Measurements from ENCODE around the gene ATP10A. TPM values are rescaled to one million over a fixed set of nuclear protein-coding genes. Genes with fewer than 3 reads are reported as not detected.
A peak's percentile ranks its signal among the peaks of the same experiment; 100 is the strongest.
"Not testable (repeated sequence)": the region's sequence is repeated elsewhere in the genome, so short reads cannot be mapped to it uniquely, and the experiment has no call there.

The ATP10A gene
- total RNA-seq, 4 donors from 2014 or later = 8.1 to 36.0 (median 17.9) TPM

DNA sequence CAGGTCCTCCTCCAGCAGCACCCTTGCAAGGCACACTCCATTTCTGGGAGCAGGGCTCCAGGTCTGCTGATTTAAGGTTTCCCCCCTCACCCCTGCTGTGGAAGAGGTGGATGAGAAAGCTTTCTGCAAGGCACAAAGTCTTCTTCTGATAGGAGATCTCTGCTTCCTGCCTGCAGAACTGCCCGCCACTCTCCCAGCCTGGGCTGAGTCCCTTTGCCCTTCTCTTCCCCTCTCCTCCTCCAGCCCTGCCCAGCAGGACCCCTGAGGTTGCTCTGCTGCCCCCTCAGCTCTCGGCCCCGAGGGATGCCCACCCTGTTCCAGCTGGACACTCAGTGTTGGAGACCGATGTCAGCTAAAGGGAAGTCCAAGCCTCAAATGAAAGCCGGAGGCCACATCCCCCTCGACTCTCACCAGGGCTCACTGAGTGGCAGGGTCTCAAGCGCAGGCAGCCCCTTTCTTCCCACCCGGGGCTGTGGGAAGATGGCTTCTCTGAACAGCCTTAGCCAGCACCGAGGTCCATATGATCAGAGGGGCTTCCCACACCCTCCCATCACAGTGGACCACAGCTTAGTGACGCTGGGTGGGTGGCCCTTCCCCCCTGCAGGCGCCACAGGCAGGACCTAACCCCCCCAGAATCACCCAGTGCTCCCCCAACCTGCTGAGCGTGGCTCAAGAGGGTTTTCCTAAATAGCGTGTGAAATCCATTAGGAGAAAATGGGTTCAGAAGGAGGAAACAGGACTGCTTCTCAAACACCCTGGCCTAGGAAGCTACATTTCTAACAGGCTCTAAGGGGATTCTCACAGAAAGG lies 4.0 kb downstream of the ATP10A start:
- H3K4me1 ChIP-seq = peaks cover 0 to 50% (median 2%) of the 10 kb centered on the region in 4 donors
- TF ChIP-seq CTCF (IDR thresholded peaks at IDR 0.05) (no peak), POLR2A (IDR thresholded peaks at IDR 0.05) (no peak), EP300 (IDR thresholded peaks at IDR 0.05) (no peak)
- peak overlapping the region in 1 of 4 donors; percentile 40 for H3K27ac ChIP-seq
- H3K9me3 ChIP-seq = no peaks in the 10 kb centered on the region
- peaks cover 0 to 4% of the 10 kb centered on the region in 2 donors for H3K27me3 ChIP-seq
- WGBS, 2 donors = 68 to 70% methylated on average over 13 of the region's 13 CpGs
- DNase-seq (ENCODE audit: low spot score in 2 of 2) = no peak
- H3K36me3 ChIP-seq = no peaks in the 10 kb centered on the region
- peak overlapping the region in 1 of 4 donors; percentile 3 for H3K4me3 ChIP-seq

GRCh38 chr15:25856059-25856458 lies 7.1 kb downstream of the ATP10A start:
- H3K9me3 ChIP-seq; DNase-seq (ENCODE audit: low spot score in 2 of 2); H3K4me3 ChIP-seq; H3K36me3 ChIP-seq; H3K27me3 ChIP-seq; H3K27ac ChIP-seq: not testable (repeated sequence)
- WGBS, 2 donors = 64 to 68% methylated on average over 5 of the region's 5 CpGs
- H3K4me1 ChIP-seq = peaks cover 0 to 44% (median 10%) of the 10 kb centered on the region in 4 donors

GRCh38 chr15:25852661-25853524 lies 10.2 kb downstream of the ATP10A start:
- no peak for DNase-seq (ENCODE audit: low spot score in 2 of 2)
- no peak for TF ChIP-seq POLR2A (IDR thresholded peaks at IDR 0.05)
- TF ChIP-seq EP300 (IDR thresholded peaks at IDR 0.05) = no peak
- TF ChIP-seq CTCF (IDR thresholded peaks at IDR 0.05) = no peak
- H3K27me3 ChIP-seq = no peaks in the 10 kb centered on the region
- H3K9me3 ChIP-seq = no peaks in the 10 kb centered on the region
- H3K27ac ChIP-seq = peak overlapping the region in 2 of 4 donors; percentile 53 to 62
- WGBS, 2 donors = 26 to 34% methylated on average over 4 of the region's 4 CpGs
- no peaks in the 10 kb centered on the region for H3K36me3 ChIP-seq
- H3K4me1 ChIP-seq = peaks cover 0 to 52% (median 29%) of the 10 kb centered on the region in 4 donors
- H3K4me3 ChIP-seq = no peak overlapping the region

DNA sequence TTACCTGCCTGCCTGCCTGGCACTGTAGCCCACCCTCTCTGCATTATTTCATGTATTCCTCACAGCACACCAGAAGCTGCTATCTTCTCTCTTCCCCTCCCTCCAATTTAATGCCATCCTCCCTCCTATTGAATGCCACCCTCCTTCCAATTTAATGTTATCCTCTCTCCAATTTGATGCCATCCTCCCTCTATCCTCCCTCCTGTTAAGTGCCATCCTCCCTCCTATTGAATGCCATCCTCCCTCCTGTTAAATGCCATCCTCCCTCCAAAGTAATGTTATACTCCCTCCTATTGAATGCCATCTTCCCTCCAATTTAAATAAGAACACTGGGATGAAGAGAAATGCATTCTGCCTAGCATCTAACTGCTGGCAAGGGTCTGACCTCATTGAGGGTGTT lies 11.1 kb downstream of the ATP10A start:
- Histone ChIP-seq H3K36me3 (no peaks in the 10 kb centered on the region), H3K27ac (peak overlapping the region in 2 of 4 donors; percentile 53 to 62), H3K27me3 (no peaks in the 10 kb centered on the region), H3K4me1 (peaks cover 0 to 54% (median 29%) of the 10 kb centered on the region in 4 donors), H3K9me3 (no peaks in the 10 kb centered on the region), H3K4me3 (no peak overlapping the region)
- TF ChIP-seq EP300 (IDR thresholded peaks at IDR 0.05) = no peak
- no peak for TF ChIP-seq CTCF (IDR thresholded peaks at IDR 0.05)
- TF ChIP-seq POLR2A (IDR thresholded peaks at IDR 0.05) = no peak
- no peak for DNase-seq (ENCODE audit: low spot score in 2 of 2)

GRCh38 chr15:25850154-25851111 lies 12.7 kb downstream of the ATP10A start:
- H3K4me1 ChIP-seq = peaks cover 0 to 54% (median 31%) of the 10 kb centered on the region in 4 donors
- peak; percentile 27 to 49 for DNase-seq (ENCODE audit: low spot score in 2 of 2)
- WGBS, 2 donors = 9% methylated on average over 36 of the region's 36 CpGs

More at GRCh38 chr15:25850154-25851111, 12.7 kb downstream of the ATP10A start:
- no peak for TF ChIP-seq CTCF (IDR thresholded peaks at IDR 0.05)
- TF ChIP-seq EP300 (IDR thresholded peaks at IDR 0.05) = peak in 1 of 2 donors; percentile 37
- H3K27ac ChIP-seq = peak overlapping the region; percentile 54 to 89 (median 80)
- H3K4me3 ChIP-seq = peak overlapping the region; percentile 27 to 51 (median 38)
- H3K9me3 ChIP-seq = no peaks in the 10 kb centered on the region
- no peaks in the 10 kb centered on the region for H3K27me3 ChIP-seq
- H3K36me3 ChIP-seq = no peaks in the 10 kb centered on the region
